ENCODE data around the gene CCL5. TPM values are rescaled to one million over a fixed set of nuclear protein-coding genes. Genes with fewer than 3 reads are reported as not detected.

The CCL5 gene
- total and polyA plus RNA-seq, 9 donors: 0.60 to 1.7 (median 0.77) TPM

DNA sequence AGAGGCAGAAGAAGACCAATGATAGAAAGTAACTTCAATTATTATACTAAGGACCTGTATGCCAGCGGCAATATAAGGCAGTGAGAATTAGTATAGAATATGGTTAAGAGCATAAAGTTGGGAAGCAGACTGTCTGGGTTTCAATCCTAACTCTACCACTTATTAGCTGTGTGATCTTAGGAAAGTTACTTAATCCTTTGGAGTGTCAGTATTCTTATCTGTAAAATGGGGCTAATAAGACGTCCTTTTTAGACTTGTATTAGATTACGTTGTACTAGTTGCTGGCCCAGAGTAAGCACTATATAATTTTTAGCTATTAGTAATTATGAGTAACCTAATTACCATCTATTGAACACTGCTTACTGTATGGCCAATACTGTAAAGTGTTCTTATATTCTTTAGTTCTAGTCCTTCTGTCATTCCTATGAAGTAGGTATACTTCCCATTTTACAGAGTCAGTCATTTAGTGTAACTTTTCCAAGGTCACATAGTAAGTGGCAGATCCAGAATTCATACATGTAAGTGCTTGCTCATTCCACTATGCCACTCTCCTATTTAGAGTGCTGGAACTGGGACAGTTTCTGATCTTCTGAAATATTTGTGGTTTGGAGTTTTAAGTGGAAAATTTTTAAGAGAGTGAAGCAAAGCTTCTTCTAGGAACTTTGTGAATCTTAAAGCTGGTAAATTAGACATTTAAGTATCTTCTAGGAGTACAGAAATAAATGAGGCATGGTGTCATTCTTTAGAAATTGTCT lies 33.9 kb downstream of the CCL5 start:
- no peak overlapping the region for H3K4me3 ChIP-seq (ENCODE audit: low read length)
- no CpG with 5 or more reads among the region's 3 CpGs for WGBS (ENCODE audit: insufficient coverage)
- H3K27me3 ChIP-seq (ENCODE audit: control insufficient read depth, insufficient read depth, low read length): no peaks in the 10 kb centered on the region
- H3K9me3 ChIP-seq (replicated peaks; ENCODE audit: control insufficient read depth, low read depth, low read length): no peaks in the 10 kb centered on the region
- peaks cover 64% of the 10 kb centered on the region for H3K36me3 ChIP-seq (ENCODE audit: control insufficient read depth, insufficient read depth, low read length)
- H3K4me1 ChIP-seq (ENCODE audit: control insufficient read depth, insufficient read depth, low read length): no peaks in the 10 kb centered on the region
- DNase-seq: no peak
- H3K27ac ChIP-seq (ENCODE audit: low read length): no peak overlapping the region

DNA sequence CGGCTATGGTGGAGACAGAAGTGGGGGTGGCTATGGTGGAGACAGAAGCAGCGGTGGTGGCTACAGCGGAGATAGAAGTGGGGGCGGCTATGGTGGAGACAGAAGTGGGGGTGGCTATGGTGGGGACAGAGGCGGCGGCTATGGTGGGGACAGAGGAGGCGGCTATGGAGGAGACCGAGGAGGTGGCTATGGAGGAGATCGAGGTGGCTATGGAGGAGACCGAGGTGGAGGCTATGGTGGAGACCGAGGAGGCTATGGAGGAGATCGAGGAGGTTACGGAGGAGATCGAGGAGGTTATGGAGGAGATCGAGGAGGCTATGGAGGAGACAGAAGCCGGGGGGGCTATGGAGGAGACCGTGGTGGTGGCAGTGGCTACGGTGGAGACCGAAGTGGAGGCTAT lies 35.6 kb downstream of the CCL5 start:
- Histone ChIP-seq H3K36me3 (ENCODE audit: control insufficient read depth, insufficient read depth, low read length) (peaks cover 62% of the 10 kb centered on the region), H3K9me3 (replicated peaks; ENCODE audit: control insufficient read depth, low read depth, low read length) (no peaks in the 10 kb centered on the region), H3K4me1 (ENCODE audit: control insufficient read depth, insufficient read depth, low read length) (no peaks in the 10 kb centered on the region), H3K27ac (ENCODE audit: low read length) (no peak overlapping the region), H3K27me3 (ENCODE audit: control insufficient read depth, insufficient read depth, low read length) (no peaks in the 10 kb centered on the region), H3K4me3 (ENCODE audit: low read length) (no peak overlapping the region)
- WGBS (ENCODE audit: insufficient coverage): 98% methylated on average over 19 of the region's 19 CpGs
- DNase-seq: no peak

DNA sequence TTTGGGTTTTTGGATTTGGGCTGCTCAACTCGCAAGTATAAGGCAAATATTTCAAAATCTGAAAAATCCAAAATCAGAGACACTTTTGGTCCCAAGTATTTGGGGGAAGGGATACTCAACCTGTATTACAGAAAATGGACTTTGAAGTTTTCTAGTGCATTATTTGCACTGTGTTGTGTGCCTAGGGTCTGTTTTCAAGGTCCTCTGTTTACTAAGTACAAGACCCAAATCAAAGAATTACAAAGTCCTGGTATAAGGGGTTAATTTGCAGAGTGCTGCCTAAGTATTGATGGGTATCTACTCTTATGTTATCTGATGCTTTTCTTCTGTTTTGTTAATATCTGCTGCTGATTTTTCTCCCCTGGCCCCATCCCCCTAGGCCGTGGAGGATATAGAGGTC lies 36.5 kb downstream of the CCL5 start:
- Histone ChIP-seq H3K9me3 (replicated peaks; ENCODE audit: control insufficient read depth, low read depth, low read length) (no peaks in the 10 kb centered on the region), H3K4me3 (ENCODE audit: low read length) (no peak overlapping the region), H3K27me3 (ENCODE audit: control insufficient read depth, insufficient read depth, low read length) (no peaks in the 10 kb centered on the region), H3K4me1 (ENCODE audit: control insufficient read depth, insufficient read depth, low read length) (no peaks in the 10 kb centered on the region), H3K27ac (ENCODE audit: low read length) (no peak overlapping the region), H3K36me3 (ENCODE audit: control insufficient read depth, insufficient read depth, low read length) (peaks cover 59% of the 10 kb centered on the region)
- whole genome bisulfite sequencing (ENCODE audit: insufficient coverage): no CpG with 5 or more reads among the region's 2 CpGs
- DNase-seq: no peak

DNA sequence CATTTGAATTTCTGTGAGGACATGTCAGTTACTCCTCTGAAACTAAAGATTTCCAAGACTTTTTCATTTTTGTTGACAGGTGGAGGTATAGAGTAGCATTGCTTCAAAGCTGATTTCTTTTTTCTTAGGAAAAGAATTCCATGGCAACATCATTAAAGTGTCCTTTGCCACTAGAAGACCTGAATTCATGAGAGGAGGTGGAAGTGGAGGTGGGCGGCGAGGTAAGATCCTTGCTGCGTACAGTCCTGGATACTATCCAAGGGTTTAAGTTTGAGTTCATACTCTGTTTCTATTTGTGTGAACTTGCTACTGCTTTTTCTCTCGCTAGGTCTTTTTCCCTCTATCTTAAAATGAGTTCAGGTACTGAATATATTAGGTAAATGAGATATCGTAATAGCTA lies 37.9 kb downstream of the CCL5 start:
- Histone ChIP-seq H3K27ac (ENCODE audit: low read length) (no peak overlapping the region), H3K4me1 (ENCODE audit: control insufficient read depth, insufficient read depth, low read length) (no peaks in the 10 kb centered on the region), H3K36me3 (ENCODE audit: control insufficient read depth, insufficient read depth, low read length) (peaks cover 66% of the 10 kb centered on the region), H3K27me3 (ENCODE audit: control insufficient read depth, insufficient read depth, low read length) (no peaks in the 10 kb centered on the region), H3K4me3 (ENCODE audit: low read length) (no peak overlapping the region), H3K9me3 (replicated peaks; ENCODE audit: control insufficient read depth, low read depth, low read length) (no peaks in the 10 kb centered on the region)
- no peak for DNase-seq
- 100% methylated on average over 2 of the region's 5 CpGs for WGBS (ENCODE audit: insufficient coverage)

DNA sequence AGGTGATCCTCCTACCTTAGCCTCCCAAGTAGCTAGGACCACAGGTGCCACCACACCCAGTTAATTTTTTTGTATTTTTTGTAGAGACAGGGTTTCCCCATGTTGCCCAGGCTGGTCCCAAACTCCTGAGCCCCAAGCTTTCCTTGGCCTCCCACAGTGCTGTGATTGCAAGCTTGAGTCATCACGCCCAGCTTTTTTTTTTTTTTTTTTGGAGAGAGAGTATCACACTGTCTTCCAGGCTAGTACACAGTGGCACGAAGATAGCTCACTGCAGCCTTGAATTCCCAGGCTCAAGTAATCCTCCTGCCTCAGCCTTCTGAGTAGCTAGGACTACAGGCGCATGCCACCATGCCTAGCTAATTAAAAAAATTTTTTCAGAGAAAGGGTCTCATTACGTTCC lies 38.7 kb downstream of the CCL5 start:
- Histone ChIP-seq H3K27me3 (ENCODE audit: control insufficient read depth, insufficient read depth, low read length) (no peaks in the 10 kb centered on the region), H3K36me3 (ENCODE audit: control insufficient read depth, insufficient read depth, low read length) (peaks cover 72% of the 10 kb centered on the region), H3K4me3 (ENCODE audit: low read length) (no peak overlapping the region), H3K9me3 (replicated peaks; ENCODE audit: control insufficient read depth, low read depth, low read length) (no peaks in the 10 kb centered on the region), H3K4me1 (ENCODE audit: control insufficient read depth, insufficient read depth, low read length) (no peaks in the 10 kb centered on the region), H3K27ac (ENCODE audit: low read length) (no peak overlapping the region)
- DNase-seq: no peak
- 90% methylated on average over 3 of the region's 4 CpGs for WGBS (ENCODE audit: insufficient coverage)

DNA sequence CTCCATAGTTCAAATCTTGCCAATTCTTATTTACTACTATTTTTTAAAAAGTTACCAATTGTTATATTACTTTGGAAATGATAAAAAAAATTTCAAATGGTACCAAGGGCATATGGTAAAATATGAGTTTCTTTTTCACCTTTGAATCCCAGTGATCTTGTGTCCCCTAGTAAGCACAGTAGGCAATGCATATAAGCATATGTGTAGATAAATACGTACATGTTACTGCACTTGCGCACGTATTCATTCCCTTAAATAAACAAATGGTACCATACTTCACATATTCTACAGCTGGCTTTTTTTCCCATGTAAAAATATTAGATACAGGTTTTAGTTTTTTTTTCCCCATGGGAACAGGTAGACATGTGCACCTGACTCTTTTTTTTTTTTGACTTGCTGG lies 39.1 kb downstream of the CCL5 start:
- no peaks in the 10 kb centered on the region for H3K27me3 ChIP-seq (ENCODE audit: control insufficient read depth, insufficient read depth, low read length)
- no peak for DNase-seq
- no peaks in the 10 kb centered on the region for H3K9me3 ChIP-seq (replicated peaks; ENCODE audit: control insufficient read depth, low read depth, low read length)
- no CpG with 5 or more reads among the region's 3 CpGs for WGBS (ENCODE audit: insufficient coverage)
- no peak overlapping the region for H3K27ac ChIP-seq (ENCODE audit: low read length)
- H3K36me3 ChIP-seq (ENCODE audit: control insufficient read depth, insufficient read depth, low read length): peaks cover 72% of the 10 kb centered on the region
- H3K4me3 ChIP-seq (ENCODE audit: low read length): no peak overlapping the region
- H3K4me1 ChIP-seq (ENCODE audit: control insufficient read depth, insufficient read depth, low read length): no peaks in the 10 kb centered on the region

DNA sequence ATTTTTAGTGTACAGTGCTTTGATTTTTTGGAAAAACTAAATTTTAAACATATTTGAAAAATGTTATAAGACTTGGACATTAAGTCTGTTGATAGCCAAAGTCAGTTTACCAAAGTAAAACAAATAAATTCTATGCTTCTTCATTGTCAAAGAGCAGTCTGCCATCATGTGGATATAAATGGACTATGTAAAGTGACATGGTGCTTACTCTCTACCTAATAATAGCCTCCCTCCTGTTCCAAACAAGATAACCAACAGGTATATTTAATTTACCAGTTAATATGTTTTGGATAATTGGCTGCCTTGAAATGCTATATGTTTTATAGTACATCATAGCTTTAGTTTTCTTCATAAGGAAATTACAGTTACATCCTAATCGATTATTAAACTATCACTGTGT lies 55.0 kb downstream of the CCL5 start:
- Histone ChIP-seq H3K9me3 (replicated peaks; ENCODE audit: control insufficient read depth, low read depth, low read length) (no peaks in the 10 kb centered on the region), H3K4me3 (ENCODE audit: low read length) (no peak overlapping the region), H3K36me3 (ENCODE audit: control insufficient read depth, insufficient read depth, low read length) (peaks cover 28% of the 10 kb centered on the region), H3K27me3 (ENCODE audit: control insufficient read depth, insufficient read depth, low read length) (no peaks in the 10 kb centered on the region), H3K4me1 (ENCODE audit: control insufficient read depth, insufficient read depth, low read length) (no peaks in the 10 kb centered on the region), H3K27ac (ENCODE audit: low read length) (no peak overlapping the region)
- no CpG with 5 or more reads among the region's 1 CpG for WGBS (ENCODE audit: insufficient coverage)
- no peak for DNase-seq

Other genes starting within 250 kb of the CCL5 start
- 1.9 TPM for gene RASL10B, start 148.7 kb downstream of the CCL5 start, total RNA-seq
- 1 to 10 TPM; 3.1 to 5.1 (median 4.2) TPM for gene RASL10B, start 148.7 kb downstream of the CCL5 start, polyA plus RNA-seq (ENCODE audit: insufficient read depth in 1 of 8, insufficient read length in 8 of 8, low replicate concordance in 1 of 8)
- 0.04 TPM for gene GAS2L2, start 127.1 kb downstream of the CCL5 start, total RNA-seq
- gene GAS2L2, start 127.1 kb downstream of the CCL5 start, polyA plus RNA-seq (ENCODE audit: insufficient read depth in 1 of 8, insufficient read length in 8 of 8, low replicate concordance in 1 of 8): not detected
- not detected for gene C17orf50, start 119.5 kb downstream of the CCL5 start, total RNA-seq
- gene C17orf50, start 119.5 kb downstream of the CCL5 start, polyA plus RNA-seq (ENCODE audit: insufficient read depth in 1 of 8, insufficient read length in 8 of 8, low replicate concordance in 1 of 8): not detected
- gene MMP28, start 84.7 kb downstream of the CCL5 start, total RNA-seq: 3.5 TPM
- 1 to 10 TPM; 1.9 to 4.3 (median 3.5) TPM for gene MMP28, start 84.7 kb downstream of the CCL5 start, polyA plus RNA-seq (ENCODE audit: insufficient read depth in 1 of 8, insufficient read length in 8 of 8, low replicate concordance in 1 of 8)
- gene TAF15, start 70.9 kb downstream of the CCL5 start, total RNA-seq: 26.9 TPM
- 100 to 1,000 TPM; 118 to 162 (median 142) TPM for gene TAF15, start 70.9 kb downstream of the CCL5 start, polyA plus RNA-seq (ENCODE audit: insufficient read depth in 1 of 8, insufficient read length in 8 of 8, low replicate concordance in 1 of 8)
- not detected for gene HEATR9, start 11.5 kb downstream of the CCL5 start, total RNA-seq
- gene HEATR9, start 11.5 kb downstream of the CCL5 start, polyA plus RNA-seq (ENCODE audit: insufficient read depth in 1 of 8, insufficient read length in 8 of 8, low replicate concordance in 1 of 8): under 1 TPM in 3 of 8 donors, not detected in 5; 0.09 to 0.17 (median 0.10) TPM
- gene RDM1, start 50.4 kb upstream of the CCL5 start, total RNA-seq: 0.58 TPM
- 1 to 10 TPM in 2 of 8 donors, under 1 TPM in 6; 0.39 to 1.4 (median 0.78) TPM for gene RDM1, start 50.4 kb upstream of the CCL5 start, polyA plus RNA-seq (ENCODE audit: insufficient read depth in 1 of 8, insufficient read length in 8 of 8, low replicate concordance in 1 of 8)
- gene LYZL6, start 63.4 kb upstream of the CCL5 start, total RNA-seq: not detected
- gene LYZL6, start 63.4 kb upstream of the CCL5 start, polyA plus RNA-seq (ENCODE audit: insufficient read depth in 1 of 8, insufficient read length in 8 of 8, low replicate concordance in 1 of 8): not detected
- gene CCL16, start 101.1 kb upstream of the CCL5 start, total RNA-seq: 0.22 TPM
- gene CCL16, start 101.1 kb upstream of the CCL5 start, polyA plus RNA-seq (ENCODE audit: insufficient read depth in 1 of 8, insufficient read length in 8 of 8, low replicate concordance in 1 of 8): under 1 TPM; 0.11 to 0.53 (median 0.18) TPM
- 15.2 TPM for gene CCL14, start 106.4 kb upstream of the CCL5 start, total RNA-seq
- 10 to 100 TPM; 17.7 to 32.3 (median 25.3) TPM for gene CCL14, start 106.4 kb upstream of the CCL5 start, polyA plus RNA-seq (ENCODE audit: insufficient read depth in 1 of 8, insufficient read length in 8 of 8, low replicate concordance in 1 of 8)
- not detected for gene CCL15, start 121.2 kb upstream of the CCL5 start, total RNA-seq
- gene CCL15, start 121.2 kb upstream of the CCL5 start, polyA plus RNA-seq (ENCODE audit: insufficient read depth in 1 of 8, insufficient read length in 8 of 8, low replicate concordance in 1 of 8): under 1 TPM in 1 of 8 donors, not detected in 7; 0.63 TPM
- not detected for gene CCL23, start 137.6 kb upstream of the CCL5 start, total RNA-seq
- gene CCL23, start 137.6 kb upstream of the CCL5 start, polyA plus RNA-seq (ENCODE audit: insufficient read depth in 1 of 8, insufficient read length in 8 of 8, low replicate concordance in 1 of 8): under 1 TPM in 1 of 8 donors, not detected in 7; 1.00 TPM
- not detected for gene CCL18, start 183.9 kb upstream of the CCL5 start, total RNA-seq
- under 1 TPM in 3 of 8 donors, not detected in 5; 0.23 to 0.62 (median 0.23) TPM for gene CCL18, start 183.9 kb upstream of the CCL5 start, polyA plus RNA-seq (ENCODE audit: insufficient read depth in 1 of 8, insufficient read length in 8 of 8, low replicate concordance in 1 of 8)
- 7.7 TPM for gene CCL3, start 209.8 kb upstream of the CCL5 start, total RNA-seq
- gene CCL3, start 209.8 kb upstream of the CCL5 start, polyA plus RNA-seq (ENCODE audit: insufficient read depth in 1 of 8, insufficient read length in 8 of 8, low replicate concordance in 1 of 8): 10 to 100 TPM in 1 of 8 donors, 1 to 10 TPM in 7; 2.4 to 11.8 (median 5.4) TPM
- gene CCL4, start 223.5 kb upstream of the CCL5 start, total RNA-seq: 3.5 TPM
- 1 to 10 TPM; 1.1 to 7.7 (median 2.2) TPM for gene CCL4, start 223.5 kb upstream of the CCL5 start, polyA plus RNA-seq (ENCODE audit: insufficient read depth in 1 of 8, insufficient read length in 8 of 8, low replicate concordance in 1 of 8)